22Rv1 (cell line): ENCODE measurements around the gene LRRC53.

Experiments used
- ZFX ChIP-seq: fragments of 450-650 bp; IDR thresholded peaks from 2 replicates; pipeline ENCODE4 v1.6.1; 2017; ENCODE audit warnings: antibody characterized with exemption, borderline replicate concordance
- TF ChIP-seq, protein P1 (sequence below): fragments of 450-650 bp; IDR thresholded peaks from 2 replicates; pipeline ENCODE4 v1.5.1; 2017; ENCODE audit warnings: mild to moderate bottlenecking

DNA sequence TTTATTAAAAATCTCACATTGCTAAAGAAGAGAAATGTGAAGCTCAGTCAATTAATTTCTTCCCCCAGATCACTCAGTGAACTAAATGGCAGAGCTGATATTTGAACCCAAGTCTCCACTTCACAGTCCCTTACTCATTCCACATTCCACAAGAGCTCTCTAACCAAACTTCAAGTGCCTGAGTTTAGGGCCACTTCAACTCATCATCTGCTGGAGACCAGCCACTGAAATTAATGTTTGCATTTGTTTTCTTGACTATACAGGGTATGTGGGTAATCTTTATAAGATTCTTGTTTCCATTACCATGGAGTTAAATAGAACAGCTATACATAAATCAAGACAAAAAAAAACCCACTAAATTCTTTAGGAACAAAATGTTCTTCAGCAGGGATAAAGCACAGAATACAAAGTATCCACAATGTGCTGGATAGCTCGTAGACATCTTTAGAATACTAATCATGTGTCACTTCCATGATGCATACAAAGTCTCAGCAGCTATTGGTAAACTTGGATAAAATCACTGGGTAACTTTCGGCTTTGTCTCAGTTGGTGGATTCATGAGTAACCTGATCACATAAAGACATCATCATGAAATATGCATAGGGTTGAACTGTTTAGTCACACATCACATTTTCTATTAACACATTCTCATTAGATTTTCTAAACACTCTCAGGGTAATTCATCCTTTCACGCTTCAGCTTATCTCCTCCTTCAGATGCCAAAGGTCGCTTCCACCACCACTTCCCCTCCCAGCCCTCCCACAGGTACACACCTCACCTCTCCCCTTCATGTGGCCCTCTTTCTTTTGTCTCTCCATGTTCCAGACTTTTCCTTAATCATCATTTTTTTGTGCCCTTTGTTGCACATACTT, 89.8 kb downstream of the LRRC53 start:
- TF ChIP-seq, protein P1, sequence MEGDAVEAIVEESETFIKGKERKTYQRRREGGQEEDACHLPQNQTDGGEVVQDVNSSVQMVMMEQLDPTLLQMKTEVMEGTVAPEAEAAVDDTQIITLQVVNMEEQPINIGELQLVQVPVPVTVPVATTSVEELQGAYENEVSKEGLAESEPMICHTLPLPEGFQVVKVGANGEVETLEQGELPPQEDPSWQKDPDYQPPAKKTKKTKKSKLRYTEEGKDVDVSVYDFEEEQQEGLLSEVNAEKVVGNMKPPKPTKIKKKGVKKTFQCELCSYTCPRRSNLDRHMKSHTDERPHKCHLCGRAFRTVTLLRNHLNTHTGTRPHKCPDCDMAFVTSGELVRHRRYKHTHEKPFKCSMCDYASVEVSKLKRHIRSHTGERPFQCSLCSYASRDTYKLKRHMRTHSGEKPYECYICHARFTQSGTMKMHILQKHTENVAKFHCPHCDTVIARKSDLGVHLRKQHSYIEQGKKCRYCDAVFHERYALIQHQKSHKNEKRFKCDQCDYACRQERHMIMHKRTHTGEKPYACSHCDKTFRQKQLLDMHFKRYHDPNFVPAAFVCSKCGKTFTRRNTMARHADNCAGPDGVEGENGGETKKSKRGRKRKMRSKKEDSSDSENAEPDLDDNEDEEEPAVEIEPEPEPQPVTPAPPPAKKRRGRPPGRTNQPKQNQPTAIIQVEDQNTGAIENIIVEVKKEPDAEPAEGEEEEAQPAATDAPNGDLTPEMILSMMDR = no peak
- no peak for TF ChIP-seq ZFX
